Bone marrow (tissue), 2 donors: ENCODE results near the gene PEX6.
"Not testable (repeated sequence)": the region's sequence is repeated elsewhere in the genome, so short reads cannot be mapped to it uniquely, and the experiment has no call there.

Source experiments
- DNase-seq, 2 donors: peaks; one replicate each; lab custom pipeline; 2025; lab: John Stamatoyannopoulos, UW

PEX6 gene

DNA sequence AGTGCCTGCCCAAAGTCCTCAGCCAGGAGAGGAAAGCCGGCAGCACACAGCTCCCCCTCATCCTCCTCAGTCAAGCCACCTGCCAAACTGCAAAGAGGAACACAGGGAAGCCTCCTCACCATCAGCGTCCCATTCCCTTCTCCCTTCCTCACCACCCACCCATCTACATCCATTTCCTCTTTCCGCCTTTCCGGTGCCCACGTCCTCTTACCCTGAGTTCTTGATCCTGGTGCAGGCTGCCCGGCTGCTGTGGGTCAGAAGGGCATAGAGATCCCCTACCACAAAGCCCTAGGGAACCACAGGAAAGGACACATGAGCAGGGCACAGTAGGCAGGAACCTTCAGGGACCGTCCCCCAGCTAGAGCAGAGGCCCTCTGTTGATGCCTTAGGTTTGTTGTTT is 12.4 kb downstream of the PEX6 start:
- DNase-seq, result no peak

GRCh38 chr6:42963855-42964605 is 15.0 kb downstream of the PEX6 start:
- DNase-seq, result peak in 1 of 2 donors; percentile 28

- DNase-seq, result no peak
Measured at GRCh38 chr6:42963179-42963854, 15.7 kb downstream of the PEX6 start.

DNA sequence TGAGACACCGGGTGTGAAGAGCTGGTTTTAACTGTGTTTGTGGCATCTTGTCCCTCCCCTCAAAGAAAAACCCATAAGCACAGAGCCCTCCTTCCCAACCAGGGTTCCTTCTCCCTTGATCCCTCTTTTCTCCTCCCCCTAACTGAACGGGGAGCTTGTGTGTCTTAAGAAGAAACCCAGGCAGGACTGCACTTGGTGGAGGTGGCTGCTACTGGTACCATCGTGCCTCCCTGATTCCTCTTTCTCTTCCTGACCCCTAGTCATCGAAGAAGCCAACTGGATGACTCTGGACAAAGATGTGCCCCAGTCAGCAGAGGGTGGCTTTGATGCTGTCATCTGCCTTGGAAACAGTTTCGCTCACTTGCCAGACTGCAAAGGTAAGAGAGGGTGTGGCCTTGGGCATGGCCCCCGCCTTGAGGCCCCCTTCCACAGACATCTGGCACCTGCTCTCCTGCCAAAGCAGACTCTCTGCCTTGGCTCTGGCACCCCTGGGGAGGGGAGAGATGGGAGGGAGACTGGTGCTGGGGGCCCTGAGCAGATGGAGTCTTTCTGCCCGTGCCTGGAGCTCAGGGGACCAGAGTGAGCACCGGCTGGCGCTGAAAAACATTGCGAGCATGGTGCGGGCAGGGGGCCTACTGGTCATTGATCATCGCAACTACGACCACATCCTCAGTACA is 16.3 kb downstream of the PEX6 start:
- DNase-seq, result no peak

GRCh38 chr6:42962096-42962495 is 16.9 kb downstream of the PEX6 start:
- DNase-seq, result no peak

- DNase-seq, result no peak
Measured at GRCh38 chr6:42961020-42961470, 17.9 kb downstream of the PEX6 start.

DNA sequence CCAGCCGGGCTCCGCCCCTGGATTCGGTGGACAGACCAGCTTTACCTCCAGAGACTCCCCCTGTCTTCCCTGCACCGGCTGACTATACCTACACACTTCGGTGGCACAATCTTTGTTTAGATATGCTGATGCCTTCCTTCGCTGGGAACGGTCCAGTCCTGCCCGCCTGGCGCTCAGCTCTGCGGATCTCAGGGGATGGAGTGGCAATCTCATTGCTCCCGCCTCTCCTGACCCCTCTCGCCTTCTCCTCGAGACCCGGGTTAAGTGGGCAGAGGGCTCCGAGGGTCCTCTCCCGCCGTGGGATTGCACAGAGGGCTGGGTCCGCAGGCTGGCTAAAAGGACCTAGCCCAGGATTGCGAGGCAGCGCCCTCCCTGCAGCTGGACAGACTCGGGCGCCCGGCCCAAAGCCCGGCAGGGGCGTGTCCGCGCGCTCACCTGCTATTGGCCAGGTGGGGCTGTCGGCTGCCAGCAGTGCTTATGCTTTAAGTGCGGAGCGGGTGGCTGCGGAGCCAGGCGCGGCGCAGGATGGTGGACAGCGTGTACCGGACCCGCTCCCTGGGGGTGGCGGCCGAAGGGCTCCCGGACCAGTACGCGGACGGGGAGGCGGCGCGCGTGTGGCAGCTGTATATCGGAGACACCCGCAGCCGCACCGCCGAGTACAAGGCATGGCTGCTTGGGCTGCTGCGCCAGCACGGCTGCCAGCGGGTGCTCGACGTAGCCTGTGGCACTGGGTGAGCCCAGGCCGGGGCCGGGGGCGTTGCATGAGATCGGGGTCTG is 18.6 kb downstream of the PEX6 start, which contains the start of gene GNMT:
GNMT (plus strand) TSS at position 512 of the 777 bp plus-strand sequence; CDS start at position 526, 14 bp downstream.
- DNase-seq, result no peak

GRCh38 chr6:42959917-42960242 is 19.1 kb downstream of the PEX6 start:
- no peak for DNase-seq

DNA sequence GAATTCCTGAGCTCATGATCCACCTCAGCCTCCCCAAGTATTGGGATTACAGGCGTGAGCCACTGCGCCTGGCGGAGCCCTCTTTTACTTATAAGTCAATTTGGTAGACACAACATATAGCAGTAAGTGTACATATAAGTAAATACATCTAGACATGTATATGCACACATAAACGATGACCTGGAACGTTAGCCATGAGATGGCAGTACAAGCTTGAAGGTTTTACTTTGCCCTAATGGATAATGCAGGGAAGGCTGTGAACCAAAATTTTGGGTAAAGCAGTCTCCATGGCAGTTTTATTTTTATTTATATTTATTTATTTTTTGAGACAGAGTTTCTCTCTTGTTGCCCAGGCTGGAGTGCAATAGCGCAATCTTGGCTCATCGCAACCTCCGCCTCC is 20.9 kb downstream of the PEX6 start:
- DNase-seq, result no peak

GRCh38 chr6:42954405-42954804 is 24.6 kb downstream of the PEX6 start:
- not testable (repeated sequence) for DNase-seq

- no peak for DNase-seq
Measured at GRCh38 chr6:42952389-42952788, 26.6 kb downstream of the PEX6 start.

- DNase-seq, result no peak
Measured at GRCh38 chr6:42947950-42948349, 31.0 kb downstream of the PEX6 start.

GRCh38 chr6:42942444-42942843 is 36.5 kb downstream of the PEX6 start:
- no peak for DNase-seq

DNA sequence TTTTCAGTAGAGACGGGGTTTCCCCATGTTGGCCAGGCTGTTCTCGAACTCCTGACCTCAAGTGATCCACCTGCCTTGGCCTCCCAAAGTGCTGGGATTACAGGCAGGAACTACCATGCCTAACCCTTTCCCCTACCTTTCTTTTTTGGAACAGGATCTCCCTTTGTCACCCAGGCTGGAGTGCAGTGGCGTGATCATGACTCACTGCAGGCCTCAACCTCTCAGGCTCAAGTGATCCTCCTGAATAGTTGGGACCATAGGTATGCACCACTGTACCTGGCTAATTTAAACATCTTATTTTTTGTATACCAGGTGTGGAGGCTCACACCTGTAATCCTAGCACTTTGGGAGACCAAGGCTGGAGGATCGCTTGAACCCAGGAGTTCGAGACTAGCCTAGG is 37.6 kb downstream of the PEX6 start:
- not testable (repeated sequence) for DNase-seq

DNA sequence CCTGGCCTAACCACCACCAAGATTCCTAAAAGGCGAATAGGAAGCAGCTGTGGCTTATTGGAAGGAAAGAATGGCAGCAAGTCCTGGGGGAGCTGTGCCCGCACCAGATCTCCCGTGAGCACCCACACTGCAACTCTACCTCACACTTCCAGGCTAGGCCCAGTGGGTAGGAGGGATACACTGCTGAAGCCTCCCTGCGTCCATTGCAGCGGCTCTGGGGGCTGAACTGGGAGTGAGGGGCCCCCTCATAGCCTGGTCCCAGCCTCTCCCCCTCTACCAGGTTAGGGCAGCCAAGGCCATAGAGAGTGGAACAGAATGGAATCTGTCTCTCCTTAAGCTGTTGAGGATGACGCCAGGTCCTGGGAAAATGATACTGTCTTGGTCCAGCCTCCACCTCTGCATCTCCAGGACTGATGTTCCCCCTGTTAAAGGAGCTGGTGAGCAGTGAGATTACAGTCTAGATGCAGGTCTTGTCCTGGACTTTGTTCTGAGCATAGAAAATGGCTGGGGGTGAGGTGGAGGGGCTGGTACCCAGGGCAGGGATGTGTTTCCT is 38.4 kb downstream of the PEX6 start:
- no peak for DNase-seq

DNA sequence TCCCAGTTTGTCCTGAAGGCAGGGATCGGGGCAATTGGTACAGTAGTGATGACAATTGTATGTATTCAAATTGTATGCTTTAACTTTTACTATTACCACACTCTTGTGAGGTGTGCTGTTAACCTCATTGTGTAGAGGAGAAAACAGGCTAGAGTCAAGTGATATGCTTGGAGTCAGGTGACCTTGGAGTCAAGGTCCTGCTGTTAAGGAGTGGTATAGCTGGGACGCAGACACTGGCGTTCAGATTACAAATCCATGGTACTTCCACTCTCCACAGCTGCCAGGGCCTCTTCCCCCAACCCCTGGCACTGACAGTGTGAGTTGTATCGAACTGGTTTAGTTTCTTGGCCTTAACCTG is 39.2 kb downstream of the PEX6 start:
- DNase-seq, result no peak

DNA sequence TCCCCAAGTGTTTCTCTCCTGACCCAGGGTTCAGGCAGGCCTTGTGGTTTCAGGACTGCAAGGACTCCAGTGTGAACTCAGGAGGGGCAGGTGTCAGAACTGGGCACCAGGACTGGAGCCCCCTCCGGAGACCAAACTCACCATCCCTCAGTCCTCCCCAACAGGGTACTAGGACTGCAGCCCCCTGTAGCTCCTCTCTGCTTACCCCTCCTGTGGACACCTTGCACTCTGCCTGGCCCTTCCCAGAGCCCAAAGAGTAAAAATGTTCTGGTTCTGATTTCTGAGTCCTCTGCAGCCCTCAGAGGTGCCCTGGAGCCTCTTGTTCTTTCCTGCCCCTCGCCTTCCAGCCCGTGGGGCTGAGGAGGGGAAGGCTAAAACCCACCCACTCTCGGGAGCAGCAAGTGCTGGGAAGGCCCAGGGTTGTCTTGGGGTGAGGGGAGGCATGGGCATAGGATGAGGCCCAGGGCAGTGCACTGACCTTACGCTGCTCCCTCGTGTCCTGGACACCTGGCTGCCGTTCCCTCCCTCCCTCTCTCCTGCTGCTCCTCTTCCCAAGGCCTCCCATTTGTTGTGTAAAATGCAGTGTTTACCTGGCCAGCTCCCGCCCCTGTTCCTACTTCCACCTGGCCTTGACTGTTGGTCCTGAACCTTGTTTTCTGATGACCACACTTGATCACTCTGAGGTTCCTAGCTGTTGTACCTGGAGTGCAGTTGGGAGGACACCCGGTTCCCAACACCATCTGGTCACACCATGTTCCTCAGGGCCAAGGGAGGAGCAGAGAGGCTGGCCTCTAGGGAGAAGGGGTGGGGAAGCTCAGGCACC is 39.8 kb downstream of the PEX6 start:
- no peak for DNase-seq

GRCh38 chr6:42938428-42938796 is 40.6 kb downstream of the PEX6 start:
- no peak for DNase-seq

DNA sequence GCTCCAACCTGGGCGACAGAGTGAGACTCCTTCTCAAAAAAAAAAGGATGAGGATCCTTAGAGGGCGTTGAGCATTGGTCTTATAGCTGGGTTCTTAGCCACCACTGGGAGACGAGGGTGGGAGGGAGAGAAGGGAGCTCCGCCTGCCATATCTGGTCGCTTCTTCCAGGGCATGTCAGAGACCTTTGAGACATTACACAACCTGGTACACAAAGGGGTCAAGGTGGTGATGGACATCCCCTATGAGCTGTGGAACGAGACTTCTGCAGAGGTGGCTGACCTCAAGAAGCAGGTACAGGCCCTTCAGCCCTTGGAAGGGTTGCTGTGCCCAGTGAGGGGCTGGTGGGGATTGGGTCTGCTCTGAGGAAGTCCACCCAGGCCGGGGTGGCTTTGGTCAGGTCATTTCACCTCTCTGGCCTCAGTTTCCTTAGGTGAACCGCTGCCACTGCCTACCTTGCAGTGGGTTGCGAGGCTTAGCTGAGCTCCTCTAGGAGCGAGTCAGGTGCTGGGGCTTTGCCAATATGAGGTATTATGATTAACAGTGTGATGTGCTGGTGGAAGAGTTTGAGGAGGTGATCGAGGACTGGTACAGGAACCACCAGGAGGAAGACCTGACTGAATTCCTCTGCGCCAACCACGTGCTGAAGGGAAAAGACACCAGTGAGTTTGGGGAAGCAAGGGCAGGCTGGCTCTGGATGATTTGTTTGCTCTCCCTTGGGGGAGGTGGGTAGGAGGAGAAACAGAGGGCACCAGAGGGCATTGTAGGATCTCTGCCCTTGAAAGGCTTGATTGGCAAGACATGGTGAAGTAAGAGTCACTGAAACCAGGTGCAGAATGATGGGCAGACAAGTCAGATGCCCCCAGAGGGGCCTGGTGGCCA is 41.2 kb downstream of the PEX6 start:
- DNase-seq, result no peak

DNA sequence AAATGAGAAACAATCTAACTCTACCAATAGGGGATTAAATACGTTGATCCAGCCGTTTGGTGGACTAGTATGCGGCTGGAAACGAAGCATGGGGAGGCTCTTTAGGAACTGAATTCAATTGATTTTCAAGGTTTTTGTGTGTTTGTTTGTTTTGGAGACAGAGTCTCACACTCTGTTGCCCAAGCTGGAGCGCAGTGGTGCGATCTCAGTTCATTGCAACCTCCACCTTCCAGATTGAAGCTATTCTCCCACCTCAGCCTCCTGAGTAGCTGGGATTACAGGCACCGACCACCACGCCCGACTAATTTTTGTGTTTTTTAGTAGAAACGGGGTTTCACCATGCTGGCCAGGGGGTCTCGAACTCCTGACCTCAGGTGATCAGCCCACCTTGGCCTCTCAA is 42.6 kb downstream of the PEX6 start:
- DNase-seq, result no peak
